HuH-7.5 (cell line): ENCODE measurements around the gene SBK2.

Experiments used
- DNase-seq: peaks from one replicate; pipeline ENCODE4 v3.0.0; 2011; ENCODE audit warnings: low spot score

Gene SBK2

DNA sequence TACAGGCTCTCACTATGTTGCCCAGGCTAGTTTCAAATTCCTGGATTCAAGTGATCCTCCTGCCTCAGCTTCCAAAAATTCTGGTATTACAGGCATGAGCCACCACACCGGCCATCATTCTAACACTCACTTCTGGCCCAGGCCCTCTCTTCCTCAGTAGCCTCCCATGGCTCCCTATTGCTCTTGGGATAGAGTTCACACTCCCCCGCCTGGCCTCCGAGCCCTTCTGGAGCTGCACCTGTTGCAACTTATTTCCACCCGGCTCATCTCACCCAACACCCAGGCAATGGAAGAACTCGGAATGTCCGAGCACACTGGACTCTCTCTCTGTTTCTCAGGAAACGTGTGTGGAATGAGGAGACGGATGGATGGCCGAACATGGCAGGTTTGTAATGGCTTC is 17.4 kb upstream of the SBK2 start:
- no peak for DNase-seq

DNA sequence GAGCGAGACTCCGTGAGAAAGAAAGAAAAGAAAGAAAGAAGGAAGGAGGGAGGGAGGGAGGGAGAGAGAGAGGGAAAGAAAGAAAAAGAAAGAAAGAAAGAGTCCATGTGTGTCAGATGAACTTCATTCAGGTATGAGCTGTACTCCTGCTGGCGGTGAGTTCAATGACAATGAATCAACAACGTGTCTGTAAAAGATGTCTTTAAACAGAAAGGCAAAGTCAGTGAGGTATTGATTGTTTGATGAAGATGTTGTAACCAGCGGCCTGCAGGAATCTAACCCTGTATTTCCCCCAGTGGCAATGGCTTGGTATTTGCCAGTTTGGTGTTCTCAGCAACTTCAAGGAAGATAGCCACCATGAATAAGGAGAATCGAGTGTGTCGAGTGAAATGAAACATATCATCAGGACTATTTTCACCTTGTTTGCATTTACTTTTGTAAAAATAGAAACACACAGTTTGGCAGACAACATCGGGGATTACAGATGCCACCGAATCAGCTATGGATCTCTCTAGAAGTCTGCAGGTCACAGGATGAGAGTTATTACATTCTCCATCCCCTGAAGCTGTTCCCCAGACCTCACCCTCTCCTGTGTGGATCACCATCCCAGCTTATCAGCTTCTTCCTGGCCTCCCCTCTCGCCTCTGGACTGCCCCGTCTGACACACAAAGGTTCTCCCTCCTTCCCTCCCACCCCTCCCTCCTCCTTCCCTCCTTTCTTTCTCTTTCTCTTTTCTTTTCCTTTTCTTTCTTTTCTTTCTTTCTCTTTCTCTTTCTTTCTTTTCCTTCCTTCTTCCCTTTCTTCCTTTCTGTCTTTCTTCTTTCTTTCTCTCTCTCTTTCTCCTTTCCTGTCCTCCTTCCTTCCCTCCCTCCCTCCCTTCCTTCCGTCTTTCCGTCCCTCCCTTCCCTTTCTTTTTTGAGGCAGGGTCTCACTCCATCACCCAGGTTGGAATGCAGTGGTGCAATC is 16.6 kb upstream of the SBK2 start:
- DNase-seq = no peak

DNA sequence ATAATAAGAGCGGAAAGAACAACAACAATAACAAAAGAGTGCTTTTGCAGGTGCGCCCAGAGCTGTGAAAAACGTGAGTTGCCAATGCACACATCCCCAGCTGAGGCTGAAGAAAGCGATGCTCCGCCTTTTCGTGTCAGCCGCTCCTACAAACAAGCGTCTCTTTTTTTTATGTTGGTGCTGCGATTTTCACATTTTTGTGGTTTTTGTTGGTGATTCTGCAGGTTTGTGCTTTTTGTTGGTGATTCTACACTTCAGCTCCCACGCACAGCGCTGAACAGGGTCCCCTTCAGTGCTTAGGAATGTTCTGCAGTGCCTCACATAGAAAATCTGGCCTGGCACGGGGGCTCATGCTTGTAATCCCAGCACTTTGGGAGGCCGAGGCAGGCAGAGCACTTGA is 15.7 kb upstream of the SBK2 start:
- DNase-seq = no peak

DNA sequence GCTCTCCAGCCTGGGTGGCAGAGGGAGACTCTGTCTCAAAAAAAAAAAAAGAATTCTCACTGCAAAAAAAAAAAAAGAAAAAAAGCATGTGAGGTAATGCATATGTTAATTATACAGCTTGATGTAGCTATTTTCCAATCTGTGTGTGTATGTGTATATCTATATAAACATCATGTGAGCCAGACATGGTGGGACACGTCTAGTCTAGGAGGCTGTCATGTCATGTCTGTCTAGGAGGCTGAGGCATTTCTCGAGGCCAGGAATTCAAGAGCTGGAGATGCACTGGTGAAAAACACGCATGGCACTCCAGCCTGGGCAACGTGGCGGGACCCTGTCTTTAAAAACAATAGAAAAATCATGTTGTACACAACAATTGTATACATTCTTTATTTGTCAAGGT is 15.3 kb upstream of the SBK2 start:
- DNase-seq = no peak

DNA sequence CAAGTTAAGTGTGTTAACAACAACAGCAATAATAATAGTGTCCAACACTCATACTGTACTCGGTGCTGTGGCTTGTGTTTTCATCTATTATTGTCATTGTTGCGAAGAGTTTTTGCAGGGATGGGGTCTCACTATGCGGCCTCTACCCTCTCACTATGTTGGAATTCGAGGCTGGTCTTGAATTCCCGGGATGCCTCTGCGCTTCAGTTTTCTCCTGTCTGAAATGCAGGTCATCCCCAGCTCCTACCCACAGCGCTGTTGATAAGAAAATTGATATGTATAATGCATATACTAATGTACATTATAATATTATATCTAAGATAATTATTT is 13.4 kb upstream of the SBK2 start:
- no peak for DNase-seq

DNA sequence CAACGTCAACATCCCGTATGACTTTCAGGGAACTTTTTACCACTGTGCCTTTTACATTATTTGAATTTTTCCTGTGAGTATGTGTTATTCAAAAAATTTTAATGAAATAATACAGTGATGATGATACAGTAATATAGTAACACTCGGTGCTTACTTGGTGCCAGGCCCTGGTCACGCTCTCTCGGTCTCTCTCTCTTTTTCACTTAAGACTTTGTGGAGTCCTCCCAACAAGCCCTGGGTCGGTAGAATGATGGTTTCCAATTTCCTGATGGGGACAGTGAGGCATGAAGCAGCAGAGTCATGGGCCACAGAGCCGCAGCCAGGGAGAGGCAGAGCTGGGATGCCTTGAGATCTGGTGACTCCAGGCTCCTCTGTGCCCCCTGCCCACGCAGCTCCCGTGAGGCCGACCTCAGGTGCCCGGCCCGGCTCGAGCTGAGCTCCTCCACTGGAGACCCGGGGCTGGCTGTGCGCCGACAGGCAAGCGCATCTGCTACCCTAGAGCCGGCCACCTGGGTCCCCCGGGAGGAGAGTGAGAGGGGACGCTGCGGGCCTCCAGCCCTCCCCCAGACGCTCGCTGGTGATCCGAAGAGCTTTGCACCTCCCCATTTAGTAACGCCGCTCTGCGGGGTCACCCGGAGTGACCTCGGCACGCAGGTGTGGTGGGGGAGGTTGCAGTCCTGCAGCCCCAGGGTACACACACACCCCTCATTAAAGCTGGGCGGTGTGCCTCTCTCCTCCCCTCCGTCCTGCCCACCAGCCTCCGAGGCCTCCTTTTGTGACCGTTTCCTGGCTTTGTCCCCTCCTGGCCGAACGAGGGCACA is 12.8 kb upstream of the SBK2 start:
- DNase-seq = peak; percentile 66

DNA sequence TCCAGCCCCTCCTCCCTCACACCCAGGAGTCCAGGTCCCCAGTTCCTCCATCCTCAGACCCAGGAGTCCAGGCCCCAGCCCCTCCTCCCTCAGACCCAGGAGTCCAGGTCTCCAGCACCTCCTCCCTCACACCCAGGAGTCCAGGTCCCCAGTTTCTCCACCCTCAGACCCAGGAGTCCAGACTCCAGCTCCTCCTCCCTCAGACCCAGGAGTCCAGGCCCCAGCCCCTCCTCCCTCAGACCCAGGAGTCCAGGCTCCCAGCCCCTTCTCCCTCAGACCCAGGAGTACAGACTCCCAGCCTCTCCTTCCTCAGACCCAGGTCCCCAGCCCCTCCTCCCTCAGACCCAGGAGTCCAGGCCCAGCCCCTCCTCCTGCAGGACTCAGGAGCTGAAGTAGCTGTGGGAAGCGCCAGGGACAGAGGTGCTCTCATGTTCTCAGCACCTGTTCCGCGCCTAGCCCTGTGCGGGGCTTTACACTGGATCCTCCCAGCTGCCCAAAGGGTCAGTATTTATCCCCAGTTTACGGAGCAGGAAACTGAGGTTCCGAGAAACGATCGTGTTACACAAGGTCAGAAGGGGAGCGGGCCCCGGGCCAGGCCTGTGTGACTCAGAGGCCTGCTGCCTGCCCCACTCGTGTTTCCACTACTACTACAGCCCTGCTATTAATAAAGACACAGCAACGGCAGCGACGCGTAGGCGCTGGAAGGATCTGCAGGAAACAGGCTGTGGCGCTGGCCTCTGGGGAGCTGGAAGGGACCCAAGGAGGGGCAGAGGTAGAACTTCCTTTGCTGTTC is 10.1 kb upstream of the SBK2 start:
- no peak for DNase-seq

DNA sequence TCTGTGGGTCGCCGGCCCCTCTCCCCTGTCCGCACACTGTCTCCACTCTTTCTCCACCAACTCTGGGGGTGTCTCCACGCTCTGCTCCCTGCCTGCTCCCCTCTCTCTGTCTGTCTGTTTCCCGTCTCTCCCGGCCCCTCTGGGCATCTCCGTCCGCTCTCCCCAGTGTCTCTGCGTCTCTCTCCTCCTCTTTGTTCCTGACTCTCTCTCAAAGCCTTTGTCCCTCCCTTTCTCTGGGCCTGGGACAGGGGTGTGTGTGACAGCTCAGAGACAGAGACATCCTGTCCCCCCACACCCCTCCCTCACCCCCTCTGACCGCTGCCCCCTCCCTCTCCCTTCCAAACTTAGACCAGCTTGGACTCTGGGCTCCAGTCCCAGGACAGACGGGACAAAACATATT is 9.1 kb upstream of the SBK2 start:
- DNase-seq = no peak

DNA sequence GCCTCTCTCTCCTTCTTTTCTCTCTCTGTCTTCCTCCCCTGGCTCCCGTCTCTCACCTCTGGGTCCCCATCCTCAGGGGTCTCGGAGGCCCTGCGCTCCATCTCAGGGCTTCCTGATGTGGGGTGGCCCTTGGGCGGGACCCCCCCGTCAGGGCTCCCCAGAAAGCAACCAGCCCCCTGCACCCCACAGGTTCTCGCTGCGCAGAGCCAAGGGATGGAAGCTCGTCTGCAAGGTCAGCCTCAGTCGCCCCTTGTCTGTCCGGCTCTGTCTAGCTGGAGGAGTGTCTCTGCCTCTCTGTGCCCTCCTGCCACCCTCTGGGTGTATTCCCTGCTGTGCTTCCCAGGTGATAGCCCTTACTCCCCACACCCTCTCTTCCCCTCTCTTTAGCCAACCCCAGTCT is 8.5 kb upstream of the SBK2 start, which contains the start of gene SBK3:
Gene SBK3 (minus strand): TSS at position 101 of the 400 bp plus-strand sequence. CDS start 0 bp downstream, at position 101.
- no peak for DNase-seq

DNA sequence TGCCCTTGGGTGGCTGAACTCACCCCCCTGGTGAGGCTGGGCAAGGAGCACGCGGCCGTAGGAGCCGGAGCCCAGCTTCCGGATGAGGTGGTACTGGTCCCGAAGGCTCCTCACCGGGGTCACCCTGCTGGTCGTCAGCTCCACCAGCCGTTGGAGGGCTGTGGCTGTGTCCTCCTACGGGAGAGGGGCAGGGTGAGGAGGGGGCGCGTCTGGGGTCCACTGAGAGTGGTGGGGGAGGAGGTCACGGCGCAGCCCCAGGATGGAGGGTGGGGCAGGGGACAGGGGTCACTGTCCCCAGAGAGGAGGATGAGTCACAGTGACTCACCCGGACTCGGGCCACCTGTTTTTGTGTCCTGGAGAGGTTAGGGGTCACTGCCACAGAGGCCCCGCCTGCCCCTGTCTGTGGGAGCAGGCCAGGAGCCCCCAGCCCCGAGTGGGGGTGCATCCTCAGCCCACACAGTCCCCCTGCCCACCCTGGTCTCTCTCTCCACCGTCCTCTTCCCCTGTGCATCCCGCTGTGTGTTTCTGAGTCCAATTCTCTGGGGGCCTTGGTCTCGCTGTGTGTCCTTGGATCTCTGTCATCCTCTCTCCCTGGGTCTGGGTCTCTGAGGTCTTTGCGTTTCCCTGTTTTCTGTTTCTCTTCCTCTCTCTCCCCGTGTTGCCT is 8.0 kb upstream of the SBK2 start:
- no peak for DNase-seq

DNA sequence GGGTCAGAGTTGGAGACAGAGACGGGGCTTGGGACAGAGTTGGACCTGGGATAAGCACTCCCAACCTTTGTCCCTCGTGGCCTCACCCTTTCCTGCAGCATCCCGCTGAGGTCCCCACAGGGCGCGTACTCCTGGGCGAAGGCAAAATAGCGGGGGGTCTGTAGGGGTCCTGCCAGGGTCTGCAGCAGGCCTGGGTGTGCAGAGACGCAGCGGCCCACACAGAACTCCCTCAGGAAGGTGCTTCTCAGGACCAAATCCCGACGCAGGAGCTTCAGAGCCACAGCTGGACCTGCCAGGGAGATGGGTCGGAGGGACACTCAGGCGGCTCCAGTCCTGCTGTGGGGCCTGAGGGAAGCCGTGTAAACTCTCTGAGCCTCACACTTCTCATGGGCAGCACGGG is 7.1 kb upstream of the SBK2 start:
- DNase-seq = no peak

DNA sequence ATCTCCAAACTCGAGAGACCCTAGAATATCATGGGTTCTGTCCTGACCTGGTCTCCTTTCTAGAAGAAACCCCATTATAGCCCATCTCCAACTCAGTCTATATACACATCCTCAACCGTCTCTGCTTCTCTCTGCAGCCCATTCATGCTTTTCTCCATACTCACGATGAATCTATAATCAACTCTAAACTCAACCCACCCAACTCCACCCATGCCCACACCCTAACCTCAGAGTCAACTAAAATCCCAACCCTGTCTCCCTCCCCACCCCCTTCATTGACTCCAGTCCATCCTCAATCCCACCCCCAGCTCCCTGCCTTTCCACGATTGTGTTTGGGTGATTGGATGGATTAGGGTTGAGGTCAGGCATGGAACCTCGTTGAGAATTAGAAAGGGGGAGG is 6.6 kb upstream of the SBK2 start:
- no peak for DNase-seq

DNA sequence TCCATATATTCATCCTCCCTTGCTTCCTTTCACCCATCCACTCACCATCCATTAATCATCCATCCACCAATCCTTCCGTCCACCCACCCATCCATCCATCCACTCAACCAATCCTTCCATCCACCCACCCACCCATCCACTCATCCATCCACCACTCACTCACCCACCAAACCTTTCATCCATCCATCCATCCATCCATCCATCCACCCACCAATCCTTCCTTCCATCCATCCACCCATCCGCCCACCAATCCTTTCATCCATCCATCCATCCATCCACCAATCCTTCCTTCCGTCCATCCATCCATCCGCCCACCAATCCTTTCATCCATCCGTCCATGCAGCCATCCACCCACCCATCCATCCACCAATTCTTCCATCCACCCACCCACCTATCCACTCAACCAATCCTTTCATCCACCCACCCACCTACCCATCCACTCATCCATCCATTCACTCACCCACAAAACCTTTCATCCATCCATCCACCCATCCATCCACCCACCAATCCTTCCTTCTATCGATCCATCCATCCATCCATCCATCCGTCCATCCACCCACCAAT is 5.4 kb upstream of the SBK2 start:
- no peak for DNase-seq

DNA sequence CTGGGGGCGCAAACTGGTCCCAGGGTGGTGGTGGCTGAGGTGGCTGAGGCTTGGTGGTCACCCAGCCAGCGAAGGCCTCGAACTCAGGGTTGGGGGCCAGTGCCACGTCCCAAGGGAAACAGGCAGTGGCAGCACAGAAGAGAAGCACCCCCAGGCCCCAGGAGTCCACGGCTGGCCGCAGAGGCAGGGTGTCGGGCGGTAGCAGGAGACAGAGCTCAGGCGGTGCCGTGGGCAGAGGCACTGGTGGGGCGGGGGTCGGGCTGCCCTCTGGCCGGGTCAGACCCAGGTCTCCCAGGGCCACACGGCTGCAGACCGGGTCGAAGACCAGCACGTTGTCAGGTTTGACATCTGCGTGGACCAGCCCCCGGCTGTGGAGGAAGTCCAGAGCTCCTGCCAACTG is 4.2 kb upstream of the SBK2 start:
- DNase-seq = no peak

DNA sequence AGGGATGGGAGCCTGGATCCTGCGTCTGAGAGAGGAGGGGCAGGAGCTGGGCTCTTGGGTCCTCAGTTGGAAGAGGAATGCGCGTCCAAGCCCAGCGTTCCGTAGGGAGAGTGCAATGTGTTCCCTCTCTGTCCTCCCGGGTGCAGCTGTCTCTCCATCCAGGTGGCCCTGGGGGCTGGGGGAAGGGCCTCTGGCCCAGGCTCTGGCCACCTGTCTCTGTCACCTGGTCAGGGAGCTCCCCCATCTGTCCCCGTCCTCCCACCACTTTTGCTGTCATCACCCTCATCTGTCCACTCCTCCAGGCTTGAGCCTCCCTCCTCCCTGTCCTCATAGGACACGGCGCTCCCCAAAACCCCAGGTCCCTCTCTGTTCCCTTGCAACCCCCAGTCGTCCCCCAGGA is 3.7 kb upstream of the SBK2 start:
- DNase-seq = no peak

DNA sequence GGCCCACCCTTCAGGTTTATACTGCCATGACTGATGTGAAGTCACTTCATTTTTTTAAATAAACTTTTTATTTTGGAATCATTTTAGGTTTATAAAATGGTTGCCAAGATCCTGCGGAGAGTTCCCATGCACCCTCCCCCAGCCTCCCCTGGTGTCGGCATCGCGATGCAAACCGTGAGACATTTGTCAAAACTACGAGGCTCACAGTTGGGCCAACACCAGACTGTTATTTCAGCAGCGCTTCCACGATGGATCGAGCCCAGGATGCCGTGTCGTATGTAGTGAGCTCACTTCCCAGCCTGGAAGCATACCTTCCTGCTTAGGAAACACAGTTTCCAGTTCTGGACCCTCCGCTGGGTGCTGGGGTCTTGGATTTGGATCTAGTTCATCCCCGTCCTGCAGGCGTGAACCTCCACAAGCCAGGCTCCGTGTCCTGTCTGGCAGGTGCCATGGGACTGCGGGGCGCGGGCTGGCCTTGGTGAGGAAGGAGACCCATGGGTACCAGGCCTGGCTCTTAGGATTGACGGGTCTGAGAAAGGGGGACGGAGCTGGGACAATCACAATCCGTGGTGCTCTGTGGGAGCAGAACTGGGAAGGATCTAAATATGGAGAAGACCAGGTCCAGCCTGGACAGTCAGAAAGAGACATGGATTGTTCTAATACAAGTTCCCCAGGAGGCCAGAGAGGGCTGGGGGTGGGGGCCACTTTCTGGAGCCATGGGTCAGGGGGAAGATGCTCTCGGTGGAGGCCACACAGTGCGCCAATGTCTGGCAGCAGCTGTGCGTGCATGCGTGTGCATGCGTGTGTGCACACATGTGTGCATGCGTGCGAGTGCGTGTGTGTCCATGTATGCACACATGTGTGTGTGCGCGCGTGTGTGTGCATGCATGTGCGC is 2.4 kb upstream of the SBK2 start:
- DNase-seq = no peak

DNA sequence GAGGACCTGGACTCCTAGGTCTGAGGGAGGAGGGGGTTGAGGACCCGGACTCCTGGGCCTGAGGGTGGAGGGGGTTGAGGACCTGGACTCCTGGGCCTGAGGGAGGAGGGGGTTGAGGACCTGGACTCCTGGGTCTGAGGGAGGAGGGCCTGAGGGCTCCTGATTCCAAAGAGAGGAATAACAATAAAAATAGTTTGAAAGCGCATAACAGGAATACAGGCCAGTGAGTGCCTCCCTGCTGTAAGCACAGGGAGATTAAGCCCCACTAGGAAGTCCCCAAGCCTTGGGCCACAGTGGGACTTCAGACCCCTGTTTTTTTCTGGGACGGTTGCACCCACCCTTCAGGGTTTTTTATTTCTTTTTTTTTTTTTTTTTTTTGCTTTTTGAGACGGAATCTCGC is 1.2 kb upstream of the SBK2 start:
- no peak for DNase-seq

DNA sequence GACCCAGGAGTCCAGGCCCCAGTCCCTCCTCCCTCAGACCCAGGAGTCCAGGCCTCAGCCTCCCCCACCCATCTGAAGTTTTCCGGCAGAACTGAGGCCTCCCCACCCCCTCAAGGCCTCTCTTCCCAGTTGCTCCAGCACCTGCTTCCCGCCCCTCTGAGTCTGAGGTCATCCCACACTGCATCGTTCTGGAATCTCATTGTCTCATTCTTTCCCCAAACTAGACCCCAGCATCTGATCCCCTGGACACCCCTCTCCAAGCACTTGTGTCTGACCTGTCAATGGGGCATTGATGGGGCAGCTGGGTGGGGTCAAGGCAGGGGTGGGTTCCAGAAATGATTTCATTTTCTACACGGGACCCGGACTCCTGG is 793 bp upstream of the SBK2 start:
- DNase-seq = no peak

DNA sequence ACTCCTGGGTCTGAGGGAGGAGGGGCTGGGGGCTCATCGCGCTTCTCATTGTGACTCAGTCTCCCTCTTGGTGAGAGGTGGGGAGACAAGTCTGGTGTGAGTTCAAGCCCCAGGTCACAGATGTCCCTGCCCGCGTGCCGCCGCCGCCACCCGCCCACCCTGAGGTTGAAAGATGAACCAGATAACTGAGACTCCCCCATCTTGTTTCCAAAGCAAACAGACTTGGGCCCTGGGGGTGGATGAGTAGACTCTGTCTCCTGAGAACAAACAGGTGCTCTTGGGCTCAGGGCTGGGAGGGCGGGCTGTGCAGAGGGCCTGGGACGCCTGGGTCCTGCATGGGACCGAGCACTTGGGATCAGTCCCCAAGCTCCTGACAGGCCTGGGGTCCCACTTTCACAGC is 567 bp downstream of the SBK2 start:
- DNase-seq = no peak

DNA sequence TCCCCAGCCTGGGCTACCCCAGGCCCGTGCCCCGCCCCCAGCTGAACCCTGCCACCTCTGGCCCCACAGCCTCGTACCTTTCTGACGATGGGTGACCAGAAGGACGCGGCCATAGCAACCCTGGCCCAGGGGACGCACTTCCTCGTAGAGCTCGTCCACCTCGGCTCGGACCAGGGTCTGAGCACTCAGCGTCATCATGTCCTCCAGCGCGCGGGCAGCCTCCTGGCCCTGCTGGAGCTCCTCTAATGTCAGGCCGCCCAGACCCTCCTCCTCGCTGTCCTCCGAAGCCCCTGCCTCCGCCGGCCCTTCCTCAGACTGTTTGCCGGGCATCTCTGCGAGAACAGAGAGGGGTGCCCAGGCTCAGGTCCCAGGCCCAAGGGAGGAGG is 975 bp downstream of the SBK2 start:
- no peak for DNase-seq
